Measurements from ENCODE around the gene RER1.

Gene RER1

GRCh38 chr1:2372551-2373490, 18.8 kb upstream of the RER1 start:
- Histone ChIP-seq H3K36me3 (ENCODE audit: insufficient read depth, low read length) (no peaks in the 10 kb centered on the region), H3K9me3 (ENCODE audit: insufficient read depth, low read depth, low read length) (no peaks in the 10 kb centered on the region), H3K9ac (ENCODE audit: low read depth, low read length) (no peak overlapping the region), H3K27me3 (ENCODE audit: insufficient read depth, low read length) (no peaks in the 10 kb centered on the region), H3K4me1 (ENCODE audit: insufficient read depth, low read length) (no peaks in the 10 kb centered on the region), H3K4me3 (ENCODE audit: low read length) (no peak overlapping the region), H3K27ac (ENCODE audit: low read depth, low read length) (no peak overlapping the region)
- WGBS, result 94% methylated on average over 36 of the region's 36 CpGs

GRCh38 chr1:2373551-2374251, 17.9 kb upstream of the RER1 start:
- Histone ChIP-seq H3K4me1 (ENCODE audit: insufficient read depth, low read length) (no peaks in the 10 kb centered on the region), H3K4me3 (ENCODE audit: low read length) (no peak overlapping the region), H3K36me3 (ENCODE audit: insufficient read depth, low read length) (no peaks in the 10 kb centered on the region), H3K9me3 (ENCODE audit: insufficient read depth, low read depth, low read length) (no peaks in the 10 kb centered on the region), H3K9ac (ENCODE audit: low read depth, low read length) (no peak overlapping the region), H3K27me3 (ENCODE audit: insufficient read depth, low read length) (no peaks in the 10 kb centered on the region), H3K27ac (ENCODE audit: low read depth, low read length) (no peak overlapping the region)
- 92% methylated on average over 20 of the region's 20 CpGs for WGBS

- H3K36me3 ChIP-seq (ENCODE audit: insufficient read depth, low read length), result no peaks in the 10 kb centered on the region
- H3K27me3 ChIP-seq (ENCODE audit: insufficient read depth, low read length), result no peaks in the 10 kb centered on the region
- H3K9me3 ChIP-seq (ENCODE audit: insufficient read depth, low read depth, low read length), result no peaks in the 10 kb centered on the region
- H3K4me3 ChIP-seq (ENCODE audit: low read length), result no peak overlapping the region
- no peaks in the 10 kb centered on the region for H3K4me1 ChIP-seq (ENCODE audit: insufficient read depth, low read length)
- WGBS, result 86% methylated on average over 17 of the region's 17 CpGs
- H3K27ac ChIP-seq (ENCODE audit: low read depth, low read length), result no peak overlapping the region
- H3K9ac ChIP-seq (ENCODE audit: low read depth, low read length), result no peak overlapping the region
These were observed 17.1 kb upstream of the RER1 start for GRCh38 chr1:2374252-2375155.

- H3K4me1 ChIP-seq (ENCODE audit: insufficient read depth, low read length), result no peaks in the 10 kb centered on the region
- 89% methylated on average over 23 of the region's 23 CpGs for WGBS
- no peaks in the 10 kb centered on the region for H3K9me3 ChIP-seq (ENCODE audit: insufficient read depth, low read depth, low read length)
- no peaks in the 10 kb centered on the region for H3K36me3 ChIP-seq (ENCODE audit: insufficient read depth, low read length)
- 0 out of 2 replicates have a peak overlapping the region, but pooled peaks have one; percentile 14 for H3K9ac ChIP-seq (ENCODE audit: low read depth, low read length)
- no peak overlapping the region for H3K4me3 ChIP-seq (ENCODE audit: low read length)
- no peak overlapping the region for H3K27ac ChIP-seq (ENCODE audit: low read depth, low read length)
- no peaks in the 10 kb centered on the region for H3K27me3 ChIP-seq (ENCODE audit: insufficient read depth, low read length)
These were observed 16.3 kb upstream of the RER1 start for GRCh38 chr1:2375246-2375922.

- Histone ChIP-seq H3K27ac (ENCODE audit: low read depth, low read length) (no peak overlapping the region), H3K4me1 (ENCODE audit: insufficient read depth, low read length) (no peaks in the 10 kb centered on the region), H3K36me3 (ENCODE audit: insufficient read depth, low read length) (no peaks in the 10 kb centered on the region), H3K4me3 (ENCODE audit: low read length) (no peak overlapping the region), H3K9ac (ENCODE audit: low read depth, low read length) (no peak overlapping the region), H3K9me3 (ENCODE audit: insufficient read depth, low read depth, low read length) (no peaks in the 10 kb centered on the region), H3K27me3 (ENCODE audit: insufficient read depth, low read length) (no peaks in the 10 kb centered on the region)
- 93% methylated on average over 7 of the region's 7 CpGs for WGBS
These were observed 15.7 kb upstream of the RER1 start for GRCh38 chr1:2375923-2376260.

- Histone ChIP-seq H3K36me3 (ENCODE audit: insufficient read depth, low read length) (no peaks in the 10 kb centered on the region), H3K4me1 (ENCODE audit: insufficient read depth, low read length) (no peaks in the 10 kb centered on the region), H3K9ac (ENCODE audit: low read depth, low read length) (no peak overlapping the region), H3K9me3 (ENCODE audit: insufficient read depth, low read depth, low read length) (no peaks in the 10 kb centered on the region), H3K27ac (ENCODE audit: low read depth, low read length) (no peak overlapping the region), H3K27me3 (ENCODE audit: insufficient read depth, low read length) (no peaks in the 10 kb centered on the region), H3K4me3 (ENCODE audit: low read length) (no peak overlapping the region)
- 92% methylated on average over 23 of the region's 23 CpGs for WGBS
These were observed 15.3 kb upstream of the RER1 start for GRCh38 chr1:2376261-2376741.

GRCh38 chr1:2376931-2377672, 14.5 kb upstream of the RER1 start:
- H3K4me1 ChIP-seq (ENCODE audit: insufficient read depth, low read length), result no peaks in the 10 kb centered on the region
- H3K27ac ChIP-seq (ENCODE audit: low read depth, low read length), result no peak overlapping the region
- no peak overlapping the region for H3K4me3 ChIP-seq (ENCODE audit: low read length)
- WGBS, result 92% methylated on average over 25 of the region's 25 CpGs
- H3K9me3 ChIP-seq (ENCODE audit: insufficient read depth, low read depth, low read length), result no peaks in the 10 kb centered on the region
- H3K9ac ChIP-seq (ENCODE audit: low read depth, low read length), result no peak overlapping the region
- H3K27me3 ChIP-seq (ENCODE audit: insufficient read depth, low read length), result no peaks in the 10 kb centered on the region
- no peaks in the 10 kb centered on the region for H3K36me3 ChIP-seq (ENCODE audit: insufficient read depth, low read length)

- H3K36me3 ChIP-seq (ENCODE audit: insufficient read depth, low read length), result no peaks in the 10 kb centered on the region
- no peaks in the 10 kb centered on the region for H3K4me1 ChIP-seq (ENCODE audit: insufficient read depth, low read length)
- no peaks in the 10 kb centered on the region for H3K9me3 ChIP-seq (ENCODE audit: insufficient read depth, low read depth, low read length)
- no peak overlapping the region for H3K27ac ChIP-seq (ENCODE audit: low read depth, low read length)
- H3K4me3 ChIP-seq (ENCODE audit: low read length), result no peak overlapping the region
- no peak overlapping the region for H3K9ac ChIP-seq (ENCODE audit: low read depth, low read length)
- no peaks in the 10 kb centered on the region for H3K27me3 ChIP-seq (ENCODE audit: insufficient read depth, low read length)
- WGBS, result 90% methylated on average over 16 of the region's 16 CpGs
These were observed 13.7 kb upstream of the RER1 start for GRCh38 chr1:2377751-2378440.

- Histone ChIP-seq H3K36me3 (ENCODE audit: insufficient read depth, low read length) (no peaks in the 10 kb centered on the region), H3K27ac (ENCODE audit: low read depth, low read length) (no peak overlapping the region), H3K9ac (ENCODE audit: low read depth, low read length) (no peak overlapping the region), H3K9me3 (ENCODE audit: insufficient read depth, low read depth, low read length) (no peaks in the 10 kb centered on the region), H3K27me3 (ENCODE audit: insufficient read depth, low read length) (no peaks in the 10 kb centered on the region), H3K4me1 (ENCODE audit: insufficient read depth, low read length) (no peaks in the 10 kb centered on the region), H3K4me3 (ENCODE audit: low read length) (no peak overlapping the region)
- 91% methylated on average over 24 of the region's 24 CpGs for WGBS
These were observed 13.2 kb upstream of the RER1 start for GRCh38 chr1:2378441-2378851.

Data from HUES64 (cell line).